Endodermal cell (in vitro differentiated cells): ENCODE measurements around the gene THADA. TPM values are rescaled to one million over a fixed set of nuclear protein-coding genes. Genes with fewer than 3 reads are reported as not detected.

Experiments
- DNase-seq: peaks from one replicate; pipeline ENCODE4 v3.0.0-alpha.2; 2017
- H3K27ac ChIP-seq: 2 replicates; pipeline ENCODE4 v1.5.1; 2013; ENCODE audit warnings: mild to moderate bottlenecking, low read depth, low read length, moderate library complexity
- H3K27me3 ChIP-seq: 2 replicates; pipeline ENCODE4 v1.6.1; 2013; ENCODE audit warnings: mild to moderate bottlenecking, low read length, moderate library complexity; ENCODE audit not compliant: insufficient read depth, control insufficient read depth, poor library complexity, severe bottlenecking
- H3K36me3 ChIP-seq: 2 replicates; pipeline ENCODE4 v1.7.0; 2013; ENCODE audit warnings: mild to moderate bottlenecking, low read length, moderate library complexity; ENCODE audit not compliant: control insufficient read depth, insufficient read depth
- H3K4me1 ChIP-seq: one replicate; pipeline ENCODE4 v1.7.0; 2013; ENCODE audit warnings: low read length; ENCODE audit not compliant: control insufficient read depth, insufficient read depth
- H3K4me3 ChIP-seq: 2 replicates; pipeline ENCODE4 v1.5.1; 2013; ENCODE audit warnings: mild to moderate bottlenecking, low read length, moderate library complexity
- H3K9ac ChIP-seq: 2 replicates; pipeline ENCODE4 v1.6.1; 2013; ENCODE audit warnings: mild to moderate bottlenecking, low read length, moderate library complexity; ENCODE audit not compliant: poor library complexity, severe bottlenecking; ENCODE audit errors: extremely low read depth
- H3K9me3 ChIP-seq: 2 replicates; pipeline ENCODE4 v1.6.1; 2013; ENCODE audit warnings: mild to moderate bottlenecking, low read length, moderate library complexity; ENCODE audit not compliant: control insufficient read depth
- H3K27ac Mint-ChIP-seq: 2 replicates; pipeline ENCODE4 v1.8.0; 2020; ENCODE audit warnings: mixed read lengths
- H3K27me3 Mint-ChIP-seq: 2 replicates; pipeline ENCODE4 v1.8.0; 2021; ENCODE audit warnings: mild to moderate bottlenecking, mixed read lengths; ENCODE audit not compliant: insufficient read depth
- H3K36me3 Mint-ChIP-seq: 2 replicates; pipeline ENCODE4 v1.8.0; 2020; ENCODE audit warnings: low read depth, mixed read lengths
- H3K4me1 Mint-ChIP-seq: 2 replicates; pipeline ENCODE4 v1.8.0; 2020; ENCODE audit warnings: mixed read lengths
- H3K4me3 Mint-ChIP-seq: 2 replicates; pipeline ENCODE4 v1.8.0; 2020; ENCODE audit warnings: mild to moderate bottlenecking, moderate library complexity, mixed read lengths
- H3K9me3 Mint-ChIP-seq: 2 replicates; pipeline ENCODE4 v1.8.0; 2020; ENCODE audit warnings: mild to moderate bottlenecking, mixed read lengths
- WGBS, 2 experiments: methylation state at CpG; one replicate each; pipeline versions ENCODE4 v1.1.5 to v1.1.7; 2013; ENCODE audit warnings: missing lambda C conversion rate in 2 of 2, mixed read lengths in 1 of 2; ENCODE audit not compliant: insufficient coverage in 1 of 2, insufficient read length in 1 of 2; 5-methylcytosine and 5-hydroxymethylcytosine counted together
- total RNA-seq, 2 donors: library from RNA; stranded (reverse); fragmentation: NEBNext Ultra II Directional in 1 of 2; extraction: Animal tissue kit (Norgen Biotek cat#: 25700) in 1 of 2; gene quantifications; 2 replicates in 1 of 2; 3 replicates in 1 of 2; pipeline ENCODE4 v1.2.1, GENCODE V29; 2021
- TF ChIP-seq, protein P1 (sequence below): fragments of 200-600 bp; sonication (generic); conservative IDR thresholded peaks from 2 replicates; pipeline ENCODE4 v1.5.0; 2021; ENCODE audit warnings: antibody characterized with exemption, mild to moderate bottlenecking

The THADA gene
- total RNA-seq, 2 donors from 2014 or later: 32.8 to 35.0 TPM

DNA sequence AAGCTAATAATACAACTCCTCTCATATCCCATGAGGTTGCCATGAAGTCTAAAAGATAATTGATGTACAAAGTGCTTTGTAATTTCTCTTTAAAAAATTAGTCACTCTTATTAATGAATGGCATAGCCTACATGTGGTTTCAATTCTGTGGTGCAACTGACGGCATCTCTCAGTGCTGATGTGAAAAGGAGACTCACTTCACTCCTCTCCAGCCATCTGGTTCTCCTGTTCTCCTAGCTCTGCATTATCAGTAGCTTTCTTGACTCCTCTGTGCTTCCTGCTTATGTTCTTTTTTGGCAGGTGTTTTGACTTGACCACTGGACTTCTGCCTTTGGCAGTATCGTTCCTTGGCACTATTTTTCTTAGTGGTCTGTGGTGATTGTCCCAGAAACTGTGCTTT lies 234.6 kb downstream of the THADA start:
- H3K9me3 ChIP-seq: no peaks in the 10 kb centered on the region
- no peaks in the 10 kb centered on the region for H3K9me3 Mint-ChIP-seq
- TF ChIP-seq, protein P1, sequence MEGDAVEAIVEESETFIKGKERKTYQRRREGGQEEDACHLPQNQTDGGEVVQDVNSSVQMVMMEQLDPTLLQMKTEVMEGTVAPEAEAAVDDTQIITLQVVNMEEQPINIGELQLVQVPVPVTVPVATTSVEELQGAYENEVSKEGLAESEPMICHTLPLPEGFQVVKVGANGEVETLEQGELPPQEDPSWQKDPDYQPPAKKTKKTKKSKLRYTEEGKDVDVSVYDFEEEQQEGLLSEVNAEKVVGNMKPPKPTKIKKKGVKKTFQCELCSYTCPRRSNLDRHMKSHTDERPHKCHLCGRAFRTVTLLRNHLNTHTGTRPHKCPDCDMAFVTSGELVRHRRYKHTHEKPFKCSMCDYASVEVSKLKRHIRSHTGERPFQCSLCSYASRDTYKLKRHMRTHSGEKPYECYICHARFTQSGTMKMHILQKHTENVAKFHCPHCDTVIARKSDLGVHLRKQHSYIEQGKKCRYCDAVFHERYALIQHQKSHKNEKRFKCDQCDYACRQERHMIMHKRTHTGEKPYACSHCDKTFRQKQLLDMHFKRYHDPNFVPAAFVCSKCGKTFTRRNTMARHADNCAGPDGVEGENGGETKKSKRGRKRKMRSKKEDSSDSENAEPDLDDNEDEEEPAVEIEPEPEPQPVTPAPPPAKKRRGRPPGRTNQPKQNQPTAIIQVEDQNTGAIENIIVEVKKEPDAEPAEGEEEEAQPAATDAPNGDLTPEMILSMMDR: no peak
- WGBS, 2 experiments: 93 to 96% methylated on average over 2 of the region's 2 CpGs
- peaks cover 68% of the 10 kb centered on the region for H3K27me3 Mint-ChIP-seq
- H3K36me3 Mint-ChIP-seq: no peaks in the 10 kb centered on the region
- H3K4me3 ChIP-seq: no peak overlapping the region
- H3K4me3 Mint-ChIP-seq: no peak overlapping the region
- H3K27ac Mint-ChIP-seq: no peak overlapping the region
- DNase-seq: no peak
- no peaks in the 10 kb centered on the region for H3K36me3 ChIP-seq
- no peak overlapping the region for H3K9ac ChIP-seq
- H3K4me1 Mint-ChIP-seq: peaks cover 28% of the 10 kb centered on the region
- H3K27me3 ChIP-seq: peaks cover 90% of the 10 kb centered on the region
- no peak overlapping the region for H3K27ac ChIP-seq
- peaks cover 6% of the 10 kb centered on the region for H3K4me1 ChIP-seq

DNA sequence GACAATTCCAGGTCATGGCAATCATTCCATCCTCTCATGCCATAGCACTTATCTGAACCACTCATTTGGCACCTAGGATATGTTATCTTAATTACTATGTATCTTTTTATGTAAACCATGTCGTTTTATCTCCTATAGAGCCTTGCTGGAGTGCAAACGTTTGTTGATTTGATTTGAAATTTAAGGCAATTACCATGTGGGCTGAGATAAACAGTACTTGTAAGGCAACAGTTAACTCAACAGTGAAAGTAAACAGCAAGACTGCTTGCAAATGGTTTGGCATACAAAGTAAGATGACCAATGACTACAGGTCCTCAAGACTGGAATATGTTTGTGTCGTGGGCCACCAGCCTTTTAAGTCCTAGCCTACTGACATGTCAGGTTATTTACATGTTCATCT lies 235.7 kb downstream of the THADA start:
- H3K9me3 Mint-ChIP-seq: no peaks in the 10 kb centered on the region
- Histone ChIP-seq H3K27ac (no peak overlapping the region), H3K27me3 (peaks cover 91% of the 10 kb centered on the region), H3K36me3 (no peaks in the 10 kb centered on the region), H3K4me3 (no peak overlapping the region), H3K4me1 (peaks cover 6% of the 10 kb centered on the region), H3K9me3 (no peaks in the 10 kb centered on the region), H3K9ac (no peak overlapping the region)
- WGBS, 2 experiments: 33 to 70% methylated on average over 2 to 3 of the region's 3 CpGs
- peaks cover 72% of the 10 kb centered on the region for H3K27me3 Mint-ChIP-seq
- TF ChIP-seq, protein P1: no peak
- DNase-seq: no peak
- H3K36me3 Mint-ChIP-seq: no peaks in the 10 kb centered on the region
- H3K4me3 Mint-ChIP-seq: no peak overlapping the region
- peaks cover 26% of the 10 kb centered on the region for H3K4me1 Mint-ChIP-seq
- H3K27ac Mint-ChIP-seq: no peak overlapping the region

DNA sequence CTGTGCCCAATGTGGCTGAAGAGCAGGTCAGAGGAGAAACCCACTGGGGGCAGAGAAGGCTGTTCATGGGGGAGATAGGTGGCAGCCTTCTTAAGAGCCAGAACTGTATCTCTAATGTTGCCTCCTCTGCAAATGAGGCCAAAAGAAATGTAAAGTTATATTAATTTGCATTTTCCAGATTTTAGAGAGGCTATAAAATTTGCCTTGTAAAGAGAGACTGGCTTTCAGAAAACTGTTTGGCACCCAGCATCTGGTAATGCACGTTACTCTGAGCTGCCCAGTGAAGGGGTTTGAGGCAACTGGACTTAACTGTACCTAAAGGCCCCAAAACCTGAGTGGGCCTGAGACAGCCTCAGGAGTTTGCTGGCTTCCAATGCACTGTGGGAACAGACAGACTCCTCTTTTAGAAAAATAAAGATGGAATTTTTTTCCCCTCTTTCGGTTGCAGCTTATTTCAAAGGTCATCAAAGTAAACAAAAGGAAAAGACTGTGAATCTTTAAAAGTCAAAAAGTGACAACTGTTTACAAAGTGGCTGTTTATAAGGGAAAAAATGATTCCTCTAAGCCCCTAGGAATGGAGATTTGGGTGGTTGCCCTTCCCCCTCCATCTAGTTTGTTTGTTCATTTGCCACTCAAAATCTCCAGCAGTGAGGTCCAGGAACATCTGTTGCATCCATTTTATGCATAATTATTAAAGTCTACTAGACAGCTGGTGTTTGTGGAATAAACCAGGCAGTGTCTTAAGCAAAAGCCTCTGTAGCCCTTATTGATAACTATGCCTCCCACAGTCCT lies 237.2 kb downstream of the THADA start:
- WGBS, 2 experiments: 90 to 100% methylated on average over 2 of the region's 2 CpGs
- no peak for DNase-seq
- Histone ChIP-seq H3K36me3 (no peaks in the 10 kb centered on the region), H3K9me3 (no peaks in the 10 kb centered on the region), H3K27ac (no peak overlapping the region), H3K4me3 (no peak overlapping the region), H3K4me1 (peaks cover 6% of the 10 kb centered on the region), H3K27me3 (peaks cover 85% of the 10 kb centered on the region), H3K9ac (no peak overlapping the region)
- no peak overlapping the region for H3K4me3 Mint-ChIP-seq
- H3K27me3 Mint-ChIP-seq: peaks cover 63% of the 10 kb centered on the region
- TF ChIP-seq, protein P1: no peak
- peaks cover 26% of the 10 kb centered on the region for H3K4me1 Mint-ChIP-seq
- no peaks in the 10 kb centered on the region for H3K9me3 Mint-ChIP-seq
- no peak overlapping the region for H3K27ac Mint-ChIP-seq
- no peaks in the 10 kb centered on the region for H3K36me3 Mint-ChIP-seq
